Subcutaneous adipose tissue (tissue), 4 donors: Measurements from ENCODE around the gene DUSP19. TPM values are rescaled to one million over a fixed set of nuclear protein-coding genes. Genes with fewer than 3 reads are reported as not detected.

Experiments used
- CTCF ChIP-seq: fragments of 450-650 bp; IDR thresholded peaks from one replicate; pipeline ENCODE4 v1.5.1; 2016; ENCODE audit warnings: low read depth, mild to moderate bottlenecking, control low read depth, antibody characterized with exemption, moderate library complexity
- total RNA-seq, 4 donors: library from RNA; depleted of rRNA; stranded (reverse); fragments of >200 nt; gene quantifications; one replicate each; pipeline ENCODE4 v1.1.0, GENCODE V29; 2016

Gene DUSP19
- total RNA-seq, 4 donors from 2014 or later: 0.49 to 2.0 (median 1.3) TPM

GRCh38 chr2:183091954-183092345, 13.4 kb downstream of the DUSP19 start:
- no peak for TF ChIP-seq CTCF

GRCh38 chr2:183093857-183094657, 15.5 kb downstream of the DUSP19 start:
- no peak for TF ChIP-seq CTCF

- no peak for TF ChIP-seq CTCF
Measured at GRCh38 chr2:183105402-183106134, 27.0 kb downstream of the DUSP19 start.

GRCh38 chr2:183112577-183112976, 34.0 kb downstream of the DUSP19 start:
- TF ChIP-seq CTCF: no peak

- no peak for TF ChIP-seq CTCF
Measured at GRCh38 chr2:183113630-183114029, 35.1 kb downstream of the DUSP19 start.

GRCh38 chr2:183117226-183117625, 38.7 kb downstream of the DUSP19 start:
- no peak for TF ChIP-seq CTCF
